NCI-H1436 (cell line): ENCODE measurements around the gene ABHD1.

ENCODE experiments used
- DNase-seq: peaks from one replicate; lab custom pipeline; 2025; lab: John Stamatoyannopoulos, UW

Gene ABHD1

GRCh38 chr2:27135478-27135955, 11.9 kb downstream of the ABHD1 start:
- no peak for DNase-seq

GRCh38 chr2:27136751-27137150, 13.1 kb downstream of the ABHD1 start:
- no peak for DNase-seq

- no peak for DNase-seq
Observed at GRCh38 chr2:27137322-27137935, 13.8 kb downstream of the ABHD1 start.

GRCh38 chr2:27138111-27138510, 14.5 kb downstream of the ABHD1 start:
- DNase-seq = no peak

GRCh38 chr2:27139310-27139709, 15.7 kb downstream of the ABHD1 start, which contains the start of gene PRR30:
Gene PRR30, minus strand, starts transcription at chr2:27139410. Its CDS starts 1,081 bp downstream, at chr2:27138329.
- no peak for DNase-seq

- DNase-seq = no peak
Observed at GRCh38 chr2:27143285-27143684, 19.7 kb downstream of the ABHD1 start.

- DNase-seq = no peak
Observed at GRCh38 chr2:27145682-27146081, 22.1 kb downstream of the ABHD1 start.

GRCh38 chr2:27147935-27148334, 24.3 kb downstream of the ABHD1 start:
- DNase-seq = no peak

- no peak for DNase-seq
Observed at GRCh38 chr2:27148801-27149439, 25.3 kb downstream of the ABHD1 start, which contains the start of gene TCF23. Gene TCF23, plus strand, starts transcription at chr2:27149004. Its CDS starts 130 bp downstream, at chr2:27149134.

GRCh38 chr2:27149570-27150405, 26.2 kb downstream of the ABHD1 start:
- DNase-seq = no peak

- no peak for DNase-seq
Observed at GRCh38 chr2:27150639-27151230, 27.1 kb downstream of the ABHD1 start.

- DNase-seq = no peak
Observed at GRCh38 chr2:27152102-27152795, 28.6 kb downstream of the ABHD1 start.

- DNase-seq = peak; percentile 12
Observed at GRCh38 chr2:27152796-27153464, 29.3 kb downstream of the ABHD1 start.

GRCh38 chr2:27154488-27154887, 30.9 kb downstream of the ABHD1 start:
- no peak for DNase-seq

- DNase-seq = no peak
Observed at GRCh38 chr2:27155069-27155520, 31.5 kb downstream of the ABHD1 start.

GRCh38 chr2:27158468-27158867, 34.9 kb downstream of the ABHD1 start:
- DNase-seq = no peak

- no peak for DNase-seq
Observed at GRCh38 chr2:27159271-27159670, 35.7 kb downstream of the ABHD1 start.

- DNase-seq = no peak
Observed at GRCh38 chr2:27160191-27160590, 36.6 kb downstream of the ABHD1 start.

- DNase-seq = no peak
Observed at GRCh38 chr2:27162151-27163121, 38.8 kb downstream of the ABHD1 start.
